ENCODE results near the gene CDKN2B.

- no peak for TF ChIP-seq GATA3 (IDR thresholded peaks at IDR 0.05; ENCODE audit: low read depth, low read length)
- TF ChIP-seq GATA2 (IDR thresholded peaks at IDR 0.05; ENCODE audit: low read depth, low read length), result no peak
Measured at GRCh38 chr9:22045423-22045822, 36.3 kb upstream of the CDKN2B start.
